ENCODE measurements around the gene HES6. TPM values are rescaled to one million over a fixed set of nuclear protein-coding genes. Genes with fewer than 3 reads are reported as not detected.
A peak's percentile ranks its signal among the peaks of the same experiment; 100 is the strongest.

Gene HES6
- total RNA-seq, 2 donors from 2014 or later = 0.47 to 1.3 TPM

- Mint-ChIP-seq H3K27ac (no peak overlapping the region), H3K4me3 (peak overlapping the region; percentile 90), H3K4me1 (peaks cover 33% of the 10 kb centered on the region), H3K36me3 (ENCODE audit: low read depth) (peaks cover 13% of the 10 kb centered on the region), H3K27me3 (peaks cover 39% of the 10 kb centered on the region)
- ATAC-seq (peak; percentile 94), DNase-seq (peak; percentile 71 to 77 (median 72))
- no peaks in the 10 kb centered on the region for H3K9me3 ChIP-seq (ENCODE audit: control insufficient read depth, low read length, poor library complexity, severe bottlenecking)
Observed at GRCh38 chr2:238231251-238231793, 8.5 kb downstream of the HES6 start.

GRCh38 chr2:238230699-238231098 is 9.1 kb downstream of the HES6 start:
- H3K9me3 ChIP-seq (ENCODE audit: control insufficient read depth, low read length, poor library complexity, severe bottlenecking) = no peaks in the 10 kb centered on the region
- peaks cover 12% of the 10 kb centered on the region for H3K36me3 Mint-ChIP-seq (ENCODE audit: low read depth)
- peaks cover 32% of the 10 kb centered on the region for H3K27me3 Mint-ChIP-seq
- DNase-seq (no peak), ATAC-seq (no peak)
- no peak overlapping the region for H3K27ac Mint-ChIP-seq
- peak overlapping the region; percentile 71 for H3K4me3 Mint-ChIP-seq
- peaks cover 33% of the 10 kb centered on the region for H3K4me1 Mint-ChIP-seq

GRCh38 chr2:238228700-238229099 is 11.1 kb downstream of the HES6 start:
- H3K36me3 Mint-ChIP-seq (ENCODE audit: low read depth) = peaks cover 9% of the 10 kb centered on the region
- DNase-seq (no peak), ATAC-seq (no peak)
- H3K9me3 ChIP-seq (ENCODE audit: control insufficient read depth, low read length, poor library complexity, severe bottlenecking) = no peaks in the 10 kb centered on the region
- no peak overlapping the region for H3K4me3 Mint-ChIP-seq
- peaks cover 23% of the 10 kb centered on the region for H3K27me3 Mint-ChIP-seq
- no peak overlapping the region for H3K27ac Mint-ChIP-seq
- H3K4me1 Mint-ChIP-seq = peaks cover 25% of the 10 kb centered on the region

GRCh38 chr2:238227587-238228032 is 12.2 kb downstream of the HES6 start:
- H3K4me1 Mint-ChIP-seq = peaks cover 22% of the 10 kb centered on the region

GRCh38 chr2:238226698-238227586 is 12.9 kb downstream of the HES6 start:
- H3K4me1 Mint-ChIP-seq = peaks cover 22% of the 10 kb centered on the region

More at GRCh38 chr2:238227587-238228032, 12.2 kb downstream of the HES6 start:
- ATAC-seq (no peak), DNase-seq (no peak)
- H3K9me3 ChIP-seq (ENCODE audit: control insufficient read depth, low read length, poor library complexity, severe bottlenecking) = no peaks in the 10 kb centered on the region
- H3K4me3 Mint-ChIP-seq = no peak overlapping the region
- H3K27me3 Mint-ChIP-seq = peaks cover 18% of the 10 kb centered on the region
- H3K36me3 Mint-ChIP-seq (ENCODE audit: low read depth) = peaks cover 9% of the 10 kb centered on the region
- H3K27ac Mint-ChIP-seq = no peak overlapping the region

GRCh38 chr2:238225911-238226697 is 13.7 kb downstream of the HES6 start:
- peak overlapping the region; percentile 37 for H3K27ac Mint-ChIP-seq
- H3K36me3 Mint-ChIP-seq (ENCODE audit: low read depth) = peaks cover 9% of the 10 kb centered on the region
- DNase-seq (no peak), ATAC-seq (no peak)
- H3K4me1 Mint-ChIP-seq = peaks cover 17% of the 10 kb centered on the region
- peaks cover 6% of the 10 kb centered on the region for H3K27me3 Mint-ChIP-seq
- H3K4me3 Mint-ChIP-seq = no peak overlapping the region
- H3K9me3 ChIP-seq (ENCODE audit: control insufficient read depth, low read length, poor library complexity, severe bottlenecking) = no peaks in the 10 kb centered on the region

More at GRCh38 chr2:238226698-238227586, 12.9 kb downstream of the HES6 start:
- H3K36me3 Mint-ChIP-seq (ENCODE audit: low read depth) = peaks cover 9% of the 10 kb centered on the region
- peak overlapping the region; percentile 37 for H3K27ac Mint-ChIP-seq
- H3K27me3 Mint-ChIP-seq = peaks cover 11% of the 10 kb centered on the region
- ATAC-seq (no peak), DNase-seq (no peak)
- H3K9me3 ChIP-seq (ENCODE audit: control insufficient read depth, low read length, poor library complexity, severe bottlenecking) = no peaks in the 10 kb centered on the region
- H3K4me3 Mint-ChIP-seq = no peak overlapping the region

GRCh38 chr2:238225121-238225520 is 14.7 kb downstream of the HES6 start:
- no peak for ATAC-seq
- H3K4me1 Mint-ChIP-seq = peaks cover 11% of the 10 kb centered on the region
- H3K4me3 Mint-ChIP-seq = no peak overlapping the region
- H3K9me3 ChIP-seq (ENCODE audit: control insufficient read depth, low read length, poor library complexity, severe bottlenecking) = no peaks in the 10 kb centered on the region
- H3K27me3 Mint-ChIP-seq = no peaks in the 10 kb centered on the region
- H3K27ac Mint-ChIP-seq = no peak overlapping the region
- no peak for DNase-seq
- peaks cover 6% of the 10 kb centered on the region for H3K36me3 Mint-ChIP-seq (ENCODE audit: low read depth)

- Mint-ChIP-seq H3K27ac (no peak overlapping the region), H3K4me3 (no peak overlapping the region), H3K27me3 (no peaks in the 10 kb centered on the region), H3K4me1 (peaks cover 11% of the 10 kb centered on the region), H3K36me3 (ENCODE audit: low read depth) (peaks cover 6% of the 10 kb centered on the region)
- DNase-seq = no peak
- ATAC-seq = no peak
- H3K9me3 ChIP-seq (ENCODE audit: control insufficient read depth, low read length, poor library complexity, severe bottlenecking) = no peaks in the 10 kb centered on the region
Observed at GRCh38 chr2:238224356-238225035, 15.3 kb downstream of the HES6 start.

GRCh38 chr2:238220892-238221521 is 18.8 kb downstream of the HES6 start:
- Mint-ChIP-seq H3K36me3 (ENCODE audit: low read depth) (no peaks in the 10 kb centered on the region), H3K4me1 (no peaks in the 10 kb centered on the region), H3K27me3 (peaks cover 19% of the 10 kb centered on the region), H3K4me3 (no peak overlapping the region), H3K27ac (no peak overlapping the region)
- no peaks in the 10 kb centered on the region for H3K9me3 ChIP-seq (ENCODE audit: control insufficient read depth, low read length, poor library complexity, severe bottlenecking)
- ATAC-seq (peak; percentile 44), DNase-seq (no peak)

- Mint-ChIP-seq H3K4me3 (no peak overlapping the region), H3K27me3 (peaks cover 24% of the 10 kb centered on the region), H3K4me1 (no peaks in the 10 kb centered on the region), H3K27ac (no peak overlapping the region), H3K36me3 (ENCODE audit: low read depth) (no peaks in the 10 kb centered on the region)
- H3K9me3 ChIP-seq (ENCODE audit: control insufficient read depth, low read length, poor library complexity, severe bottlenecking) = no peaks in the 10 kb centered on the region
- ATAC-seq = no peak
- DNase-seq = no peak
Observed at GRCh38 chr2:238220274-238220891, 19.5 kb downstream of the HES6 start.

GRCh38 chr2:238216651-238217184 is 23.1 kb downstream of the HES6 start:
- Mint-ChIP-seq H3K36me3 (ENCODE audit: low read depth) (peaks cover 2% of the 10 kb centered on the region), H3K4me3 (no peak overlapping the region), H3K27ac (no peak overlapping the region), H3K27me3 (peaks cover 40% of the 10 kb centered on the region), H3K4me1 (no peaks in the 10 kb centered on the region)
- no peak for ATAC-seq
- DNase-seq = no peak
- no peaks in the 10 kb centered on the region for H3K9me3 ChIP-seq (ENCODE audit: control insufficient read depth, low read length, poor library complexity, severe bottlenecking)

GRCh38 chr2:238207006-238207405 is 32.8 kb downstream of the HES6 start:
- H3K27ac Mint-ChIP-seq = no peak overlapping the region
- H3K4me1 Mint-ChIP-seq = peaks cover 6% of the 10 kb centered on the region
- H3K36me3 Mint-ChIP-seq (ENCODE audit: low read depth) = peaks cover 2% of the 10 kb centered on the region
- no peak for ATAC-seq
- H3K4me3 Mint-ChIP-seq = no peak overlapping the region
- H3K27me3 Mint-ChIP-seq = peaks cover under 1% of the 10 kb centered on the region
- DNase-seq = no peak
- H3K9me3 ChIP-seq (ENCODE audit: control insufficient read depth, low read length, poor library complexity, severe bottlenecking) = no peaks in the 10 kb centered on the region

All from T-helper 17 cell (primary cell).